HG03521 (cell line): ENCODE results near the gene QRFP.

Source experiments
- ATAC-seq: cut with Tn5 transposase; IDR thresholded peaks from one replicate; pipeline ENCODE4 v1.9.1; 2021; ENCODE audit warnings: mild to moderate bottlenecking, moderate library complexity; ENCODE audit not compliant: unreplicated experiment

QRFP gene

DNA sequence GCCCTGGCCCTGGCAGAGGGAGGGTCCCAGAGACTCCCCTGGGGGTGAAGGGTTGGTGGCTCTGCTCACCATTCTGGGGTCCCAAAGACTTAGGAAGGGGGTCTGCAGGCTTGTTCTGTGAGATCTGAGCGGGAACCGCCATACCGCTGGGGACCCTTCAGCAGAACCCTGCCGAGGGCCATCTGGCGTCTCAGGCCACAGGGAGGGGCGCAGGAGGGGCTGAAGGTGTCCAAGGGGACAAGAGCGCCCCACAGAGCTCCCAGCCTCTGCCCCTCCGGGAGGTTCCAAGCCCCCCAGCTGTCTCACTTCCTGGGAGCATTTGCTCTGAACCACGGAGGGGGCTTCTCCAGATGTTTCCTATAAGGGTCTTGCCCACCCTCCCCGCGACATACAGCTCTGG is 37.6 kb upstream of the QRFP start:
- ATAC-seq = no peak

DNA sequence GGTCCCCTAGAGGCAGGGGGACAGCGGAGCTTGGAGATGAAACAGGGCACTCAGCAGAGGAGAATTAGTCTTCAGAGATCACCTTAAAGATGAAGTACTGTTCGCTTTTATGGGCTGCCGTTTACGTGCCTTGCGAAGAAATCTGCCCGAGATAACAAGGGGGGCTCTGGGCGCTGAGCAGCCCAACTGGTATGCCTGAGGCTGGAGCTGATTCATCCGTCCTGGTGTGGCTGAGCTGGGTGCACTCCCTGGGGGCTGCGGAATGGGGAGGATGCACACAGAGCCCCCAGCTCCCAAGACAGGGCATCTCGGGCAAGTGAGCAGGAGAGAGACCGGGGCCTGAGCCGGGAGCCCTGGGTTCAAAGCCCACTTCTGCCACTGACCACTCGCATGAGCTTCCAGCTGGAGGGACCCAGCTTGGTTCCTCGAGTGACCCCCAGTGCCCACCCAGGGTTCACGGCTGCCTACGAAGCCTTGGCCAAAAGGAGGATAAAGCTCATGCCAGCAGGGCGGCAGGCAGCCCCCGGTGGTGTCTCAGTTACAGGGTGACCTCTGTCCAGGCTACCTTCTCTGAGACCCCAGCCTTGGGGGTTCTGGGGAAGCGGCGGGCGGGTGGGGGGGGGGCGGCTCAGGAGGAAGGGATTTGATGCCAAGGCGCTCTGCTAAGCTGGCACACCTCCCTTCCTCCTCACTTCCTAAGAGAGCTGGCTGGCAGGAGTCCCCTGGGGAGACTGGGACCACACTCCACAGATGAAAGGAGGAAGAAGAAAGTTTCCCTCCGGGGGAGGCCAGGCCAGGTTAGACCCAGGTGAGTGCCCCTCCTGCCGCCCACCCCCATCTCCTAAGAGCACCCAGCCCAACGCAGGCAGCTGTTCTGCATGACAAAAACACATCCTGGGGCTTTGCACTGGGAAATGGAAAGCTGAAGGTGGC is 36.8 kb upstream of the QRFP start:
- no peak for ATAC-seq

GRCh38 chr9:130932255-130933079 is 35.9 kb upstream of the QRFP start:
- ATAC-seq = no peak

DNA sequence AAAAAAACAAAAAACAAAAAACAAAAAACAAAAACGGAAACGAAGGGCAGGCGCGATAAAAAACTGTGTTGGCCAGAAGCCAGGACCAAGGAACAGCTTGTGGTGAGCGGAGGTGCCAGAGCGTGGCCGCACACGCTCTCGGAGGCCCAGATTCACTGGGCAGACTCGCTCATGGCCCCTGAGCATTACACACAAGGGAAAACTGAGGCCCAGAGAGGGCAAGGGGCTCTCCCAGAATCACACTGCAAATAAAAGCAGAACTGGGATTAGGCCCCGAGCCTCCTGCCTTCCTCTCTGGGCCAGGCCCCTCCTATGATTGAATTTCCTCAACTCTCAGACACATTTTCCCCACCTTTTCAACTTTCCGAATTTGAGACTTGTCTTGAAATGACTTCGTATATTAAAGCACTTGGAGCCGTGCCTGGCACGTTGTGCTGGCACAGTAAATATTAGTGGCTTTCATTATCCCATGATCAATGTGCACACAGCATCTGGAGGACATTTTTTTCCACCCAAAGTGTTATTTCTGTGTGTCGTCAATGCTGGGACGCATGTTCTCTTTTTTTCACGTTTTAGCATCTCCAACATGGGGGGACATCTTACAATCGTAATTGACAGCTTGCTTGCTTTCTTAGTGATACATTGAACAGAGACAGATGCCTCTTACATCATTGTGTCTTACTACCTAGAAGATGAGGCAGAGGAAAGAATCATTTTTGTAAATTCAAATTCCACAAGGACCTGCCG is 35.1 kb upstream of the QRFP start:
- ATAC-seq = no peak

DNA sequence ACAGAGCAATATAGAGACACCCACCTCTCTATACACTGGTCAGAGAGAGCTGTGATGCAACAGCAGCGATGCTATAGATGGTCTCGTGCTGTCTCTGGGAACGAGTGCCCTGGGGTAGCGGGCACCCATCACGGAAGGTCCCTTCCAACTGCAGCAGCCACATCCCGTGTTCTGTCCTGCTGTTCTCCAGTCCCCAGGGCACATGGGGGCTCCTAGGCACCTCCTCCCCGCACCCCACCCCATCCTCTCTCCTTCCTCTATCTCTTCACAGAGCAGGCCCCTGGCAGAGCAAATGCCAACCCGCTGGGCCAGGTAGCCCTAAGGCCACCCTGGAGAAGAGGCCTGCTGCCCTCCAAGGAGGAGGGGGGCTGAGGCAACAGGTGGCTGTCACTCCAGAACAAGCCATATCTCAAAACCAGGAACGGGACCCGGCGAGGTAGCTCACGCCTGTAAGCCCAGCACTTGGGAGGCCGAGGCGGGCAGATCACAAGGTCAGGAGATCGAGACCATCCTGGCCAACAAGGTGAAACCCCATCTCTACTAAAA is 34.3 kb upstream of the QRFP start:
- ATAC-seq = no peak

- ATAC-seq = no peak
Measured at GRCh38 chr9:130930132-130930803, 33.7 kb upstream of the QRFP start.

- no peak for ATAC-seq
Measured at GRCh38 chr9:130929571-130930038, 33.0 kb upstream of the QRFP start.

GRCh38 chr9:130927995-130928900 is 31.6 kb upstream of the QRFP start:
- ATAC-seq = no peak

- ATAC-seq = no peak
Measured at GRCh38 chr9:130927338-130927737, 30.7 kb upstream of the QRFP start.

- no peak for ATAC-seq
Measured at GRCh38 chr9:130925050-130925678, 28.6 kb upstream of the QRFP start.

DNA sequence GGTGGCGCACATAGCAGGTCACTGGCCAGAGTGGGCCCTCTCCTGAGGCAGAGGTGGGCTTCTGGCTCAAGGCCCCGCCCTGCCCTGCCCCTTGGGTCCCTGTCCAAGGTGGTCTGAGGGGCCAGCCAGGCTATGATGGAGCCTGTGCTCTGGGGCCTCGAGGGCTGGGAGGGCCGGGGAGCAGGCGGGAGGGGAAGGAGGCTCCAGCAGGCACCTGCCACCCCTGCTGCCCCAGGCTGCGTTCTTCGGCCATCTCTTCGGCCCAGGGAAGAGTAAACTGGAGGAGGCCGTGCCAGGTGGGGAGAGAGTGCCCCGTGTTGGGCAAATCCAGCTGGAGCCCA is 27.8 kb upstream of the QRFP start:
- no peak for ATAC-seq

GRCh38 chr9:130923611-130924447 is 27.2 kb upstream of the QRFP start:
- no peak for ATAC-seq

GRCh38 chr9:130922893-130923610 is 26.4 kb upstream of the QRFP start:
- ATAC-seq = no peak

GRCh38 chr9:130921989-130922892 is 25.6 kb upstream of the QRFP start:
- no peak for ATAC-seq

GRCh38 chr9:130921300-130921988 is 24.8 kb upstream of the QRFP start:
- no peak for ATAC-seq
